ENCODE data around the gene TAF10. TPM values are rescaled to one million over a fixed set of nuclear protein-coding genes. Genes with fewer than 3 reads are reported as not detected.

TAF10 gene
- total RNA-seq, 1 donor from 2014 or later, result 142 TPM

- DNase-seq (ENCODE audit: low spot score), result no peak
Observed at GRCh38 chr11:6640985-6641701, 29.1 kb upstream of the TAF10 start.

GRCh38 chr11:6640036-6640984, 28.3 kb upstream of the TAF10 start:
- DNase-seq (ENCODE audit: low spot score), result peak; percentile 82

GRCh38 chr11:6638429-6638828, 26.4 kb upstream of the TAF10 start:
- no peak for DNase-seq (ENCODE audit: low spot score)

- DNase-seq (ENCODE audit: low spot score), result no peak
Observed at GRCh38 chr11:6637871-6638270, 25.9 kb upstream of the TAF10 start.

- DNase-seq (ENCODE audit: low spot score), result no peak
Observed at GRCh38 chr11:6636480-6636879, 24.5 kb upstream of the TAF10 start.

GRCh38 chr11:6635082-6635932, 23.3 kb upstream of the TAF10 start:
- no peak for DNase-seq (ENCODE audit: low spot score)

GRCh38 chr11:6634534-6634933, 22.5 kb upstream of the TAF10 start:
- no peak for DNase-seq (ENCODE audit: low spot score)

GRCh38 chr11:6633422-6634408, 21.7 kb upstream of the TAF10 start:
- DNase-seq (ENCODE audit: low spot score), result no peak

- DNase-seq (ENCODE audit: low spot score), result no peak
Observed at GRCh38 chr11:6632116-6633073, 20.4 kb upstream of the TAF10 start.

GRCh38 chr11:6631361-6631890, 19.4 kb upstream of the TAF10 start:
- no peak for DNase-seq (ENCODE audit: low spot score)

GRCh38 chr11:6630632-6631291, 18.7 kb upstream of the TAF10 start:
- DNase-seq (ENCODE audit: low spot score), result no peak

GRCh38 chr11:6629892-6630631, 18.0 kb upstream of the TAF10 start:
- no peak for DNase-seq (ENCODE audit: low spot score)

GRCh38 chr11:6629573-6629891, 17.5 kb upstream of the TAF10 start:
- no peak for DNase-seq (ENCODE audit: low spot score)

GRCh38 chr11:6628526-6628925, 16.5 kb upstream of the TAF10 start:
- no peak for DNase-seq (ENCODE audit: low spot score)

GRCh38 chr11:6627762-6628241, 15.8 kb upstream of the TAF10 start:
- DNase-seq (ENCODE audit: low spot score), result no peak

- DNase-seq (ENCODE audit: low spot score), result no peak
Observed at GRCh38 chr11:6626971-6627761, 15.2 kb upstream of the TAF10 start.

Data from mesenteric fat pad (tissue), 1 donor.